ENCODE measurements around the gene PLOD1.
"Not testable (repeated sequence)": the region's sequence is repeated elsewhere in the genome, so short reads cannot be mapped to it uniquely, and the experiment has no call there.

- TF ChIP-seq CTCF (IDR thresholded peaks at IDR 0.05; ENCODE audit: borderline replicate concordance, extremely low read depth, low read length, poor library complexity, severe bottlenecking); EZH2 (IDR thresholded peaks at IDR 0.05; ENCODE audit: borderline replicate concordance, low read depth, low read length, severe bottlenecking): not testable (repeated sequence)
These were observed 40.0 kb upstream of the PLOD1 start for GRCh38 chr1:11894501-11894900.

Measured in DND-41 (cell line).